ENCODE data around the gene TMEM201.

GRCh38 chr1:9561429-9561828 lies 27.3 kb upstream of the TMEM201 start:
- TF ChIP-seq CTCF (IDR thresholded peaks at IDR 0.05; ENCODE audit: borderline replicate concordance, extremely low read depth, low read length, poor library complexity, severe bottlenecking) (no peak), EZH2 (IDR thresholded peaks at IDR 0.05; ENCODE audit: borderline replicate concordance, low read depth, low read length, severe bottlenecking) (no peak)

Measured in DND-41 (cell line).